Stimulated activated CD8-positive, alpha-beta memory T cell treated with anti-CD3 and anti-CD28 coated beads, Interleukin-4, amount 100 ng/mL, for 48 hours (primary cell): ENCODE data around the gene RPL18A.

Experiments used
- DNase-seq: peaks from one replicate; pipeline ENCODE4 v3.0.0-alpha.2; 2020

RPL18A gene

DNA sequence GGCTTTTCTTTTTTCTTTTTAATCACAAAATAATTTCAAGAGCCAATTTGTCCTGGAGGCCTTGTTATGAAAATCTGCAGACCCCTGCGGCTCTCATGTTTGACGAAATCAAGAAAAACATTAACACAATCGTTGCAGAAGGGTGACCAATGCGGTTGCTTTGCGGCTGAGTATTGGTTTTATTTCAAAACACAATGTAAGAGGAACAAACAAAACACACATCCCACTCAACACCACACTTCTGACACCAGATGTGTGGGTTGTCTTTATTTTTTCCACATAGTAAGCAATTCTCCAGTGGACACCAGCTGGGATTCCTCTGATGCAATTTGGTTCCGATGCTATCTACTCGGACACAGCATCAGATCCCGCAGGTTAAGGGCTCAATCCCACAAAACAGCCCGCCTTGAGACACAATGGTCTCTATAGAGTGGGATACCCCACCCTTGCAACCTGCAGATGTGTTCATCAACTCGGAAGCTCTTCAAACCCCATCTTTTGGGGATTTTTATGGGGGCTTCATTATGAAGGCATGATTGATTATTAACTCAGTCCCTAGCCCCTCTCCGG lies 51.2 kb downstream of the RPL18A start:
- no peak for DNase-seq
